GM04503 (cell line): ENCODE measurements around the gene GPR61.
A peak's percentile ranks its signal among the peaks of the same experiment; 100 is the strongest.

Source experiments
- DNase-seq: peaks from one replicate; pipeline ENCODE4 v3.0.0-alpha.2; 2012; ENCODE audit warnings: low read depth

The GPR61 gene, protein sequence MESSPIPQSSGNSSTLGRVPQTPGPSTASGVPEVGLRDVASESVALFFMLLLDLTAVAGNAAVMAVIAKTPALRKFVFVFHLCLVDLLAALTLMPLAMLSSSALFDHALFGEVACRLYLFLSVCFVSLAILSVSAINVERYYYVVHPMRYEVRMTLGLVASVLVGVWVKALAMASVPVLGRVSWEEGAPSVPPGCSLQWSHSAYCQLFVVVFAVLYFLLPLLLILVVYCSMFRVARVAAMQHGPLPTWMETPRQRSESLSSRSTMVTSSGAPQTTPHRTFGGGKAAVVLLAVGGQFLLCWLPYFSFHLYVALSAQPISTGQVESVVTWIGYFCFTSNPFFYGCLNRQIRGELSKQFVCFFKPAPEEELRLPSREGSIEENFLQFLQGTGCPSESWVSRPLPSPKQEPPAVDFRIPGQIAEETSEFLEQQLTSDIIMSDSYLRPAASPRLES

DNA sequence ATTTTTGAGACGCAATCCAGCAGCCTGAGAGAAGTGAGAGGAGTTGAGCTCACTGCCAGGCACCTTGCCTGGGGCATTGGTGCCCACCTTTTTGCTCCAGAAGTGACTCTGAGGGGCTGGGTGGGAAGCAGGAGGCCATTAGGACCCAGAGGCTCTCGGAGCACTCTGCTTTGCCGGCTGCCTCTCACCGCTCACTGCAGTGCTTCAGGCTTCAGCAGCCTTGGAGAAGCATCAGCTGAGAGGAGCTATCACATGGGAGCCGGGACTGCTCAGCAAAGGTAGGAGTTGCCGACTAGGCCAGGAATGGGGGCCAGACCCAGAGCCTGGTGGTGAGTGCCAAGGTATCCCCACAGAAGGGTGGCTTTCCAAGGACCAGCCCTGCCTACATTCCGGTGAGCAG lies at the start of gene GPR61:
GPR61 (plus strand) TSS at position 197 of the 400 bp plus-strand sequence. CDS start 3,151 bp downstream, outside the sequence.
- no peak for DNase-seq

DNA sequence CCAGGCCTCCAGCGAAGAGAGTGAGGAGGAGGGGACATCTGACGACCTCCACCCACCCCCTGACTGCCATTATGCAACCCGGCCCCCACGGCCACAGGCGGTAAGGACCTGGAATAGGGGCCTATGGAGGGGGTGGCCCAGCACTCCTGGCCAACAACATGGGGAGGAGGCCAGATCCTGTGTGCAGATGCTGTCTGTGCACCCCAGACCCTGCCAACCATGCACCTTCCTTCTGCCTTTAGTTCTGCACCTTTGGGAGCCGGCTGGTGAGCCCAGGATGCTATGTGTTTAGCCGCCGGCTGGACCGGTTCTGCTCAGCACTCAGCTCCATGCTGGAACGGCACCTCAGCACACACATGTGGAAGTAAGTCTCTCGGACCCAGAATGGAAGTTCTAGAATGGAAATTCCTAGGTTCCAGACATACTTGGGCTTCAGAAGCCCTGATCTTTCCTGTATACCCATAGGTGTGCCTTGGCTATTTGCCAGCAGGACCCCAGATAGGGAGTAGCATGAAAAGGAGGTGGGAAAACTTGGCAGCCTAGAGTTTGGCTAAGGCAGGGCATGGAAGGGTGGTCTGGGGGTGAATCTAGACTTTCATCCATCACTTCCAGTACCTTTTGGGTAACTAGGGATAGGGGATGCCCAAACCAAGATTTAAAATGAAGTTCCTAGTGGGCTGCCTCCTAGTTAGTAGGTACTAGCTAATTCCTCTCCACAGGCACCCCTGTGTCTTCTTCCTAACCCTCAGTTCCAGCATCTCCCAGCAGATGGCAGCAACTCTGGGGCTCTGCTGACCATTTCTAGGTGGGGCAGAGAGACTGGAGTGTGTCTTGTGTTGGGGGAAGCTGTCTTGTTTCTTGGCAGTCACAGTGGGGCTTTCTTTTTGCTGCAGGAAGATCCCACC lies 49.4 kb upstream of the GPR61 start:
- no peak for DNase-seq

DNA sequence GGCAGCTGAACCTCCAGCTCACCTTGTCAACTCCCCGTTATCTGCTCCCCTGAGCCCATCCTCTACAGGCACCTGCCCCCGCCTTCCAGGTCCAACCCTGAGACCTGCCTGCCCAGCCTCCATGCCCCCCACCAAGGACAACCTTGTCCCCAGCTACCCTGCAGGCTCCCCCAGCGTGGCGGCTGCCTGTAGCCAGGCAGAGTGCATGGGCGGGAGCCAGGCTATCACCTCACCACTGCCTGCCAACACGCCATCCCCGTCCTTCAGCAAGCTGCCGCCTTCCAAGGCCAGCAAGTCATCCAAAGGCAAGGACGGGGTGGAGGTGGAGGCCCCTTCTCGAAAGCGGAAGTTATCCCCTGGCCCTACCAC lies 48.8 kb upstream of the GPR61 start:
- DNase-seq: no peak

DNA sequence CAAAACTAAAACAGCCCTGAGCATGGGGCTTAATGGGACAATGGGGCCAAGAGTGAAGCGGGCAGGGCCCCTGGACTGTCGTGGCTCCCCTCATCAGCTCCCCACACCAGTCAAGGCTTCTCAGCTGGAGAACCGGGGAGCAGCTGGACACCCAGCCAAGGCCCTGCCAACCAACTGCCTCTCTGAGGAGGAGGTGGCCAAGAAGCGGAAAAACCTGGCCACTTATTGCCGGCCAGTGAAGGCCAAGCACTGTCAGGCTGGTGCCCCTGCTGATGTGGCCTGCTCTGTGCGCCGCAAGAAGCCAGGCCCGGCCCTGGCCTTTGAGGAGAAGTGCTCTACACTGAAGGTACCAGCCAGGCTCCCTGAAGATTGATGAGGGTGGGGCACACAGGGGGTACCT lies 48.3 kb upstream of the GPR61 start:
- DNase-seq: no peak

DNA sequence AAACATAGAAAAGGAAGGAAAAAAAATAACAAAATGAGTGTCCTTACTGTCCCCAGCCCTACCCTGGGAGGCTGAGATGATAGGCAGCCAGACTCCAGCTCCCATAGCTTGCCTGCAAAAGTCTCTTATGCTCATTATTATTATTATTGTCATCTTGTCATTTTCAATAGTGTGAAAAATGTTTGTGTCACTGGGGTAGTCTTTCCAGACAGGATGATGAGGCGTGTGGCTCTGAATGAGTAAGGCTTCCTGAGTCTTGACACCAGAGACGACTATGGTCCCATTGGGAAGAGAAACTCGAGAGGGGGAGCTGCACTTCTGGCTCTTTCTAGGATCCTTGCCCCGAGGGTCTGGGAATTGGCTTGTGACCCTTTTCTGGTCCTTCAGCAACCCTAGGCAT lies 46.9 kb upstream of the GPR61 start:
- no peak for DNase-seq

DNA sequence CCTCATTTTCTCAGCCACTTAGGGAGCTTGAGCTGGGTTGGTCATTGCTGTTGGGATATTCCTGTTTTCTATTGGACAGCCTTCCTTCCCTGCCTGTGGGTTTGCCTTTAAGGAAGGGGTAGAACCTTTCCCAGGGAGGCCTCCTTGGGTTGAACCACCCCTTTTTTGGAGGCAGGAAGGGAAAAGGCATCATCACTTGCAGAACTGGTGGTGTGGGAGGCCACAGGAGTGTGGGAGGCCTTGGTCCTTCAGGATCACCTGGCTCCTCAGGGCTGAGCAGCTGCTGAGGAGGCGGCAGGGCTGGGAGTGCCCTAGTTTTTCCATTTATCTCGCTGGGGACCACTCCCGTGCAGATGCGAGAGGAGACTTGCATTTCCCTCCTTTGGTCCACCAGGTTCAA lies 46.4 kb upstream of the GPR61 start:
- DNase-seq: no peak

DNA sequence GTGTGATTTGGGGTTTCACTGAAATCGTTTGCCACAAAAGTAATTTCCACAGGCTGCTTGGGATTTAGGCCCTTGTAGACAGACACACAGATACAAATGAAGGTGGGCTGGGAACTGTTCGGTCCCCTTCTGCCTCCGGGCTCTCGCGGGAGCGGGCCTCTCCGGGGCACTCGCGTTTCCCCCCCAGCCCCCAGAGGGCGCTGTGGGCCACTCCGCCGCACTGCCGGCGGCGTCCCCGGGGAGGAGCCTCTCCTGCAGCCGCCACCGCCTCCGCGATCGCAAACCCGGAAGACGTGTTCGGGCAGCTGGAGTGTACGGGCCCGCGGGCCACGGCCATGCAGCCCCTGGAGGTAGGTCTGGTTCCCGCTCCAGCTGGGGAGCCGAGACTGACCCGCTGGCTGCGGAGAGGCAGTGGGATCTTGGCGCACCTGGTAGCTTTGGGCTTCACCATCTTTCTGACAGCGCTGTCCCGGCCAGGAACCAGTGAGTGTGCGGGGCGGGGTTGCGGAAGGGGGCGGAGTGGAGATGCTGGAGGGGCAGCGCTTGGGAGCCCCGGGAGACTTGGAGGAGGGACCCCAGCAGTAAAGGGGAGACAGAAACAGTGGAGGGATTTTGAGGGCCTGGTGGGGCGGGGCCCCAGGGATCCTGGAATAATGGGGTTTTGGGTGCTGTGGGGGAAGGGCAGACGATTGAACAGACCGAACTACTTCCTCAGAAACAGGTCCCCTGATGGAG lies 45.7 kb upstream of the GPR61 start, which contains the start of gene CYB561D1:
CYB561D1 (plus strand) TSS at position 290 of the 735 bp plus-strand sequence; CDS start at position 336, 46 bp downstream.
- DNase-seq: peak; percentile 37

DNA sequence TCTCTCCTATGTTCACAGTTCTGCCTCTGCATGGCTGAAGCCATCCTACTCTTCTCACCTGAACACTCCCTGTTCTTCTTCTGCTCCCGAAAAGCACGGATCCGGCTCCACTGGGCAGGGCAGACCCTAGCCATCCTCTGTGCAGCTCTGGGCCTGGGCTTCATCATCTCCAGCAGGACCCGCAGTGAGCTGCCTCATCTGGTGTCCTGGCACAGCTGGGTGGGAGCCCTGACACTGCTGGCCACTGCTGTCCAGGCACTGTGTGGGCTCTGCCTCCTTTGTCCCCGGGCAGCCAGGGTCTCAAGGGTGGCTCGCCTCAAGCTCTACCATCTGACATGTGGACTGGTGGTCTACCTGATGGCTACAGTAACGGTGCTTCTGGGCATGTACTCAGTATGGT lies 43.9 kb upstream of the GPR61 start:
- DNase-seq: no peak

DNA sequence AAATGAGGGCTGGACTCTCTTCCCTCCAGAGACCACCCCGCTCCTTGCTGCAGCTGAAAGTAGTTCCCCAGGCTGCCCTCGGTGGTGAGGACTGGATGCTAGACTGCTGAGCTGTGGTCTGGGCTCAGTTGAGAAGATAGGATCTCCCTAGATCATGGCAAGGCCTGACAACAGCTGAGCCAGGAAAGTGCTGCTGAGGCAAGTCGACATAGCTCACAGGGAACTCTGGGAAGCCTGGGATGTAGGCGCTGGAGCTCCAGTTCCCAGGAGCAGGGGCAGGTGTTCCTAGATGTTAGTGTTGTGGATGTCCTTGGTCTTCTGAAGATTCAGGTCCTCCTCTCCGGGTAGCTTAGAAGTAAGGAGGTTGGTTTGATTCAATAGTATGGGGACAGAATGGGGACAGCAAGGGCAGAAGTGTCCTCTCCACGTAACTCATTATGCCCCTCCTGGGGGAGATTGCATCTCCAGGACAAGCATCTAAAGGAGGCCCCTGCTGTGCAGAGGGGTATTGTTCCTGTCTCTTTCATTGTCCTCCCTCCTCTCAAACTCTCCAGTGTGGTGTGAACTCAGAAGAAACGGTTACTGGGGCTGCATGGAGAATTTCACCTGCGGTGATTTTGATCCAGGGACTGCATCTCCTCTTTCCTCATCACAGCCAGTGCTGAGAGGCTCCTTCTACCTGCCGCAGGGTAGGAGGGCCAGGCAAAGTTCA lies 42.1 kb upstream of the GPR61 start:
- no peak for DNase-seq

DNA sequence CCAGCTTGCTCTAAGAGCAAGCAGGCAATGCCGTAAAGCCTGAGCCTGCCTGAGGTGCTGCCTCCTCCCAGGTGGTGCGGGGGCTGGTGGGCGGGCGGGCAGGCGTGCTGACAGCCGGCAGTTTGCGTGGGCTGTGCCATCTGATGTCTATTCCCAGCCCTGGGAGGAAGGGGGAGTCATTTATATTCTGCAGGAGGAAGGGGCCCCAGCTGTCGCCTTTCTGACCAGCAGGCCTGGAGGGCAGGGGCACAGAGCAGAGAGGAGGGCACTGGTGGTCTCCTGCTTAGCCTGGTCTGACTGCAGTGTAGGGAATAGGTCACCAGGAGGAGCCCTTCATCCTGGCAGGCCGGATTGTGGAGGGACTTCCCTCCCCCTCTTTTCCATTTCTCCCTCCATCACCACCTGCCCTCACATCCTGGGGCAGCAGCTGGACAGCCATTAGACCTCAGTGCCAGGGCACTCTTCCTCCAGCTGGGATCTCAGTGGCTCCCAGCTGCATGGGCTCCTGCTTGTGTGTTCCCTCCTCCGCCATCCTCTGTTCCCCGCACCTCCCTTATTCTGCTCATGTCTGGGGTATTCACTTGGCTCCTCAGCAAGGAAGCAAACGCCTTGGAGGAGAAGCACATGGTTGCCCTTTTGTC lies 41.4 kb upstream of the GPR61 start:
- DNase-seq: no peak

DNA sequence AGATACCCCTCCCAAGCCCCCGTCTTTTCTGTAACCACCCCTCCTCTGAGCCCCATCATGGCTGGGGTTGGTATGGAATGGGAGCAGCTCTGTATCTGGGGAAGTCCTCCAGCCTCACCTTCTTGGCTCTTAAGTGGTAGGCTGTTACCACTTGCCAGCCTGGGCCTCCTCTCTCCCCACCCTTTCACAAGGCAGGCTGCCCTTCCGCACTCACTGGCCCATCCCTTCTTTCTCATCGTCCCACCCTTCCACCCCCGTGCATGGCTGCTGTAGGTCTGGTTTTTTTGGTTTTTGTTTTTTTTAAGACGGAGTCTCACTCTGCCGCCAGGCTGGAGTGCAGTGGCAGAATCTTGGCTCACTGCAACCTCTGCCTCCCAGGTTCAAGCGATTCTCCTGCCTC lies 40.6 kb upstream of the GPR61 start:
- no peak for DNase-seq

DNA sequence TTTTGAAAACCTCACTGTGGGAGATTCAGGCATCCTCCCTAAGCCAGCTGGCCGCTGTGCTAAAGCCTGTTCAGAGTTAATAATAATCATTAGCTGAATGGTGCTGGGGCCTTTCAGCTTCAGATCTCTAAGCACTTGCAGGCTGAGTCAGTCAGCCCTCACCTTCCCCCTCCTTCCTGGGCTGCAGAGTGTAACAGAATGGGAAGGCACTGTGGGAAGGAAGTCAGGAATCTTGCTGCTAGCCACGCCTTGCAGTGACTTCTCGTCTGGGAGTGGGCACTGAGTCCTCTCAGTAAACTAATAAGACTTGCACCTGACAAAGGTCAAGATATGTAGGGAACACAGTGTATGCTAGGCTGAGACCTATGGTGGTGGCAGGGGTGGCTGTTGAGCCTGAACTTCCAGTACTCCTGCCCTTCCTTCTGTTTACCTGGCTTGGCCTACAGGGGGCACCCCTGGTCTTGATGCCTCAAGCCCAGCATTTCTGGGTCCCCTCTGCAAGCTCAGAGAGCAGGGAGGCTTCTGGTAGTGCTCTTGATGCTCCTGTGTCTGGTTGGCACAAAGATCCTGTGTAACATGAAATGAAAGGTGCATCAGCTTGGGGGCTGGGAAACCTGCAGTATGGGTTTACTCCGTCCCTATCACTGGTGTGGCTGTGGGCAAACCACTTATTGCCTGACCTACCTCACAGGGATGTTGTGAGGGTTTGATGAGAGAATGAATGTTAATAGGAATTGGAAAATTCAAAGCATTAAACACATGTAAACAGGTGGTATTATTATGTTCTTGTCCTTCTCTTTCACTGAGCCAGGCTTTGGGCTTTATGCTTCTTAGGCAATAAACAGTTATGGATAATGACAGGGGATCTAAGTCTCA lies 39.8 kb upstream of the GPR61 start:
- DNase-seq: no peak

DNA sequence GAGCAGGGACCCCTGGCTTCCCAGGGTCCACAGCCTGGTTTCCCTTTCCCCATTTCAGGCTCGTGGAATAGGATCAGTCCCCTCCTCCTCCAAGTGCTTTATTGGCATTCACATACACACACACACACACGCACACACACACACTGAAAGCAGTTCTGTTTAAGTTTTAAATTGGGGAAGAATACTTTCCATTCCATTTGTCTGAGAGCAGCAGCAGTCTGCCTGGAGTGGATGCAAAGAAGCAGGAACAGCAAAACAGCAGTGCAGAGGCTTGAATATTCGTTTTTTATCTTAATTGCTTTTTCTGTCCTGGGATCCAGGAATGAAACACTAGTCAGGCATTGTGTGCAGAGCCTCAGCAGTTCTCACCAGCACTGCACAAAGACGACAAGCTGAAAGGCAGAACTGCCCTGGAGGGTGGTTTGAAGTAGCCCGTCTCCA lies 38.7 kb upstream of the GPR61 start:
- DNase-seq: peak; percentile 82

DNA sequence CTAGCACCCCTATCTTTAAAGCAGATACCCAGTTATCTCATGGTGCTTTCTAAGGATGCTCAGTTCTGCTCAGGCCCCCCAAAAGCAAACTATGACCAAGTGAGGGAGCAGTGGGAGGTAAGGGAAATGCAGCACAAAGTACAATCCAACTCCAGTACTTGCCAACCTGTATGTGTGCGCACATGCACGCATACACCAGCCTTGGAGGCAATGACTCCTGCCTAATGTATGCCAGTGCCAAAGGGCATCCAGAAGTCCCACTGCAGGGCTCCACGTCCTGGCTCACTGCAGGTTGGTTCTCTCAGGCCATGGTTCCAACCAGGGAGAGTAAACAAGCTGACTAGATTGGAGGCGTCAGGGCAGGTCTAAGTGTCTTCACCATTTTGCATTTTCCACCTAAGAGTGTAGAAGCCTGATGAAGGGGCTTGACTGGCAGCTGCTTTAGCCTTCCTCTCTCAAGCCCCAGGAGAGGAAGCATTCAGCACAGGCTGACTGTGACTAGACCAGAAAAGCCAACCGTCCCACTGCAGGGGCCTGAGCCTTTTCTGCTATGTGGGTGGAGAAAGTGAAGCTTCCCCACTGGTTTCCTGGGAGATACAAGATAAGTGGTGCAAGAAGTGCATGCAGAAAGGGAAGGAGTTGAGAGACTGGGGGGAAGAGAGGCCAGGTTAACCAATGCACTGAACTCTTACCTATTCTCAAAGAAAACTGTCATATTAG lies 37.9 kb upstream of the GPR61 start:
- no peak for DNase-seq

DNA sequence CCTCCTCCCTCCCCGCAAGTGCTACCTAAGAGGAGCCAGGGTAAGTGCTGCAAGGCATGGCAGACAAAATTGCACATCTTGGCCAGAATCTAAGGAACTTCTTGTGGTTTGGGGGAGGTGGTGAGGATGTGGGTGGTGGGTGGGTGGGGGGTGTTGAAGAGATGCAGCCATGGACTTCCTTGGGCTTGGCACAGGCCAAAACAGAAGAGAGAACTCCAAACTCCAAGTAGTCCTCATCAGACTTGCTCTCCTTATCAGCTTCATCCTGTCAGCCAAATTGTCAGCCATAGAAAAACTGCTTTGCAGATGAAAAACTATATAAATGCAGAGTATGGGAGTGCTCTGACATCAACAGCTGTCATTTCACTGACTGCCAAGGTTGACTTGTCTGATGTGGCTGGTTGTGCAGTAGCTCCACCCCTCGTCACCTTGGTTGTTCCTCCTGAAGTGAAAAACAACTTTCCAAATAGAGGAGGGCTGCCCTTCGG lies 37.3 kb upstream of the GPR61 start:
- no peak for DNase-seq

DNA sequence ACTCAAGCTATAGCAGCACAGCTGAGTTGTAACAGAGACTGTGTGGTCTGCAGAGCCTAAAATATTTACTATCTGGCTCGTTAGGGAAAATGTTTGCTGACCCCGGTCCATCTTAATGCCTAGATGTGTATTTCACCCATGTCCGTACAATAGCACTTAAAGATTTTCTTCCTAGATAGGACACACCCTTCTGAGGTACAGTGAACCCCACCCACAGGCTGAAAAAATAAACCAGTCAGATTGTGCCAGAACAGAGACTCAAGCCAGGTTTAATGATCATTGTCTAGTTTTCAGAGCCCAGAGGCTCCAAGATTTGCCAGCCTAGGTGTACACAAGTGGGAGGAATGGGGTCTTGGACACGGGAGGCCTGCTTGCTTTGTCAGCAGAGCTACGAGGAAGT lies 35.7 kb upstream of the GPR61 start:
- DNase-seq: no peak

DNA sequence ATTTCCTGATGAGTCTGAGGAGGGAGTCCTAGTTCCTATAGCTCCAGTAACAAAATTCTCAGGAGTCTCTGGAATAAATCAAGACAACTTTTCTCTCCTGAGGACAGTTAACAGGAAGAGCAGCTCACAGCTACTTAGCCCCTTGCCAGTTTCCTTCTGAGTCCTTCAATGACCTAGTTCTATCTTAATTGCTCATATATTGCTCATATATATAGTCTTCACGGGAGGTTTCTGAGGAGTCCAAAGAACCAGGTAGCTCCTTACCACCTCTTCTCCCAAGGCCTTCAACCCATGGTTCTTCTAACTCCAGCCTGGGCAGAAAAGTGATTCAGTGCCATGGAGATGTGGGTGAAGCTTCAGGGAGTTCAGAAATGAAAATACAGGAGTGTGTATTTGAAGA lies 34.7 kb upstream of the GPR61 start:
- no peak for DNase-seq

DNA sequence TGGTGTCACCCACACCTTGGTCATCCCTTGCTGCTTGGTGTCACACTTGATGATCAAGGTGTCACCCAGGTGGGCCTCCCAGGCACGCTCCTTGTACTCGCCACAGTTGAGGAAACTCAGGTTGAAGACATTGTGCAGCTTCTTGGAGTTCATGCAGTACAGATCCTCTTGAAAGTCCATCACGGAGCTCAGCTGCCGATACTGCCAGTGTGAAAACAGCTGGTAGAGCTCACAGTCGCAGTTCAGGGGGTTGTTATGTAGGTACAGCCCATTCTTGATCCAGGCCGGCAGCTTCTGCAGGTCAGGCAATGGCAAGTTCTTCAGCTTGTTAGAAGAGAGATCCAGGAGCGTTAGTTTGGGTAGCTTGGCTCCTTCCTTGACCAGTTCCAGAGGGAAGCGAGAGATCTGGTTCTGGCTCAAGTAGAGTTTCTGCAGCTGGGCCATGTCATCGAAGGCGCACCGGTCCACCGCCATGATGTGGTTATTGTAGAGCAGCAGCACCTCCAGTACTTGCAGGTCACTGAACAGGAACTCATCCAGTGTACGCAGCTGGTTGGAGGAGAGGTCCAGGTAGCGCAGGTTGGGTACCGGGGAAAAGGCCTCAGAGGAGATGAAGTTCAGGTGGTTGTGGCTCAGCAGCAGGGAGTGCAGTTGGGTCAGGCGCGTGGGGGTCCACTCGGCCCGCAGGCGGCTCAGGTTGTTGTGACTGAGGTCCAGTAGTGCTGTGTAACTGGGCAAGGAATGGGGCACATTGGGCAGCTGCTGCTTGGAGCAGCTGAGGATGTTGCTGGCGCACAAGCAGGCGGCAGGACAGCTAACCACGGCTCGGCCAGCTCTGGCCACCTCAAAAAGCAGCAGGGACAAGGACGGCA lies 31.4 kb upstream of the GPR61 start:
- DNase-seq: no peak
